H9 (cell line): ENCODE measurements around the gene CHAC2. TPM values are rescaled to one million over a fixed set of nuclear protein-coding genes. Genes with fewer than 3 reads are reported as not detected.

Experiments
- DNase-seq: peaks from one replicate; pipeline ENCODE4 v3.0.0-alpha.2; 2017
- H2AFZ ChIP-seq: one replicate; pipeline ENCODE4 v1.6.1; 2013; ENCODE audit warnings: mild to moderate bottlenecking, low read length, control low read depth, moderate library complexity
- H2AK5ac ChIP-seq: 2 replicates; pipeline ENCODE4 v1.6.1; 2013; ENCODE audit warnings: low read length, control low read depth, mixed read lengths; ENCODE audit not compliant: insufficient read length
- H2BK120ac ChIP-seq: one replicate; pipeline ENCODE4 v1.6.1; 2013; ENCODE audit warnings: low read depth, mild to moderate bottlenecking, low read length, control low read depth, inconsistent platforms; ENCODE audit not compliant: poor library complexity, severe bottlenecking
- H2BK12ac ChIP-seq: 2 replicates; pipeline ENCODE4 v1.6.1; 2013; ENCODE audit warnings: low read length, control low read depth, mixed read lengths, low read depth; ENCODE audit not compliant: insufficient read length
- H2BK15ac ChIP-seq: 2 replicates; pipeline ENCODE4 v1.6.1; 2013; ENCODE audit warnings: low read depth, low read length, control low read depth
- H2BK20ac ChIP-seq: one replicate; pipeline ENCODE4 v1.6.1; 2013; ENCODE audit warnings: low read depth, mild to moderate bottlenecking, low read length, control low read depth, inconsistent platforms; ENCODE audit not compliant: poor library complexity, severe bottlenecking
- H2BK5ac ChIP-seq: 2 replicates; pipeline ENCODE4 v1.6.1; 2013; ENCODE audit warnings: low read length, control low read depth, mixed read lengths; ENCODE audit not compliant: insufficient read length
- H3K14ac ChIP-seq: 2 replicates; pipeline ENCODE4 v1.6.1; 2013; ENCODE audit warnings: low read length, control low read depth; ENCODE audit not compliant: insufficient read depth
- H3K18ac ChIP-seq: 2 replicates; pipeline ENCODE4 v1.6.1; 2013; ENCODE audit warnings: low read depth, mild to moderate bottlenecking, mixed read lengths, low read length, control low read depth; ENCODE audit not compliant: insufficient read length
- H3K23ac ChIP-seq: 2 replicates; pipeline ENCODE4 v1.6.1; 2013; ENCODE audit warnings: low read length, control low read depth, mixed read lengths, low read depth; ENCODE audit not compliant: insufficient read length
- H3K23me2 ChIP-seq: 2 replicates; pipeline ENCODE4 v1.6.1; 2013; ENCODE audit warnings: low read depth, mild to moderate bottlenecking, mixed read lengths, low read length, control low read depth; ENCODE audit not compliant: insufficient read length, poor library complexity, severe bottlenecking
- H3K27ac ChIP-seq: 2 replicates; pipeline ENCODE4 v1.5.1; 2013; ENCODE audit warnings: low read length, control low read depth, mixed read lengths, low read depth; ENCODE audit not compliant: insufficient read length
- H3K27me3 ChIP-seq: 2 replicates; pipeline ENCODE4 v1.6.1; 2013; ENCODE audit warnings: low read length, control low read depth, inconsistent platforms; ENCODE audit not compliant: insufficient read depth
- H3K4ac ChIP-seq: 2 replicates; pipeline ENCODE4 v1.6.1; 2013; ENCODE audit warnings: low read depth, mild to moderate bottlenecking, control low read depth, inconsistent platforms, low read length, moderate library complexity
- H3K4me1 ChIP-seq: 2 replicates; pipeline ENCODE4 v1.6.1; 2013; ENCODE audit warnings: low read length, control low read depth, inconsistent platforms; ENCODE audit not compliant: insufficient read depth
- H3K4me2 ChIP-seq: 2 replicates; pipeline ENCODE4 v1.6.1; 2013; ENCODE audit warnings: low read length, control low read depth, mixed read lengths; ENCODE audit not compliant: insufficient read length, insufficient read depth
- H3K56ac ChIP-seq: 2 replicates; pipeline ENCODE4 v1.6.1; 2013; ENCODE audit warnings: low read depth, mild to moderate bottlenecking, mixed read lengths, low read length, control low read depth; ENCODE audit not compliant: insufficient read length
- H3K79me1 ChIP-seq: 2 replicates; pipeline ENCODE4 v1.6.1; 2013; ENCODE audit warnings: low read depth, mild to moderate bottlenecking, moderate library complexity, low read length, control low read depth, inconsistent platforms; ENCODE audit not compliant: insufficient read depth, poor library complexity, severe bottlenecking
- H3K79me2 ChIP-seq: 2 replicates; pipeline ENCODE4 v1.6.1; 2013; ENCODE audit warnings: low read length, control low read depth, inconsistent platforms; ENCODE audit not compliant: insufficient read depth
- H3K9ac ChIP-seq: 2 replicates; pipeline ENCODE4 v1.6.1; 2013; ENCODE audit warnings: low read length, control low read depth, mixed read lengths; ENCODE audit not compliant: insufficient read length; ENCODE audit errors: extremely low read depth
- H3K9me3 ChIP-seq: one replicate; pipeline ENCODE4 v1.6.1; 2013; ENCODE audit warnings: low read depth, low read length, inconsistent platforms; ENCODE audit not compliant: control insufficient read depth
- H3T11ph ChIP-seq: one replicate; pipeline ENCODE4 v1.6.1; 2013; ENCODE audit warnings: mild to moderate bottlenecking, low read length, control low read depth, inconsistent platforms
- H4K20me1 ChIP-seq: one replicate; pipeline ENCODE4 v1.6.1; 2013; ENCODE audit not compliant: control insufficient read depth, insufficient read length, insufficient read depth
- H4K5ac ChIP-seq: 2 replicates; pipeline ENCODE4 v1.6.1; 2013; ENCODE audit warnings: low read depth, mild to moderate bottlenecking, mixed read lengths, low read length, control low read depth; ENCODE audit not compliant: insufficient read length
- H4K8ac ChIP-seq: replicated peaks from 2 replicates; pipeline ENCODE4 v1.6.1; 2013; ENCODE audit warnings: low read length, control low read depth, mixed read lengths, low read depth; ENCODE audit not compliant: insufficient read length
- H4K91ac ChIP-seq: 2 replicates; pipeline ENCODE4 v1.6.1; 2013; ENCODE audit warnings: low read depth, mild to moderate bottlenecking, moderate library complexity, mixed read lengths, low read length, control low read depth; ENCODE audit not compliant: insufficient read length
- H3K27ac Mint-ChIP-seq, 3 experiments: 2 replicates in 2 of 3; 3 replicates in 1 of 3; pipeline ENCODE4 v1.8.0; 2020 to 2021; ENCODE audit warnings: mixed read lengths in 3 of 3, mild to moderate bottlenecking in 1 of 3, moderate library complexity in 1 of 3
- H3K27me3 Mint-ChIP-seq: 2 replicates; pipeline ENCODE4 v1.8.0; 2021; ENCODE audit warnings: low read depth, mild to moderate bottlenecking, moderate library complexity, mixed read lengths
- H3K36me3 Mint-ChIP-seq, 3 experiments: 2 replicates in 2 of 3; 3 replicates in 1 of 3; pipeline ENCODE4 v1.8.0; 2020 to 2021; ENCODE audit warnings: low read depth in 3 of 3, mixed read lengths in 3 of 3; ENCODE audit not compliant: insufficient read depth in 1 of 3
- H3K4me1 Mint-ChIP-seq, 2 experiments: 2 replicates each; pipeline ENCODE4 v1.8.0; 2020; ENCODE audit warnings: mixed read lengths in 2 of 2
- H3K4me3 Mint-ChIP-seq, 2 experiments: 2 replicates in 1 of 2; 3 replicates in 1 of 2; pipeline ENCODE4 v1.8.0; 2020 to 2021; ENCODE audit warnings: mild to moderate bottlenecking in 2 of 2, mixed read lengths in 2 of 2, moderate library complexity in 1 of 2
- H3K9me3 Mint-ChIP-seq, 2 experiments: 2 replicates in 1 of 2; 3 replicates in 1 of 2; pipeline ENCODE4 v1.8.0; 2020; ENCODE audit warnings: mild to moderate bottlenecking in 2 of 2, mixed read lengths in 2 of 2, moderate library complexity in 1 of 2
- WGBS: extraction: QIAGEN DNeasy Blood & Tissue Kit; methylation state at CpG from one replicate; pipeline ENCODE4 v1.1.7; 2013; ENCODE audit warnings: missing lambda C conversion rate, low lambda C conversion rate, mixed read lengths; ENCODE audit not compliant: insufficient read length; ENCODE audit errors: extremely low coverage; 5-methylcytosine and 5-hydroxymethylcytosine counted together
- total RNA-seq: library from RNA; stranded (reverse); gene quantifications from 2 replicates; pipeline ENCODE4 v1.2.1, GENCODE V29; 2021
- TF ChIP-seq, protein P1 (sequence below): fragments of 200-600 bp; sonication (generic); conservative IDR thresholded peaks from 3 replicates; pipeline ENCODE4 v1.8.0; 2021; ENCODE audit warnings: antibody characterized with exemption, mild to moderate bottlenecking

The CHAC2 gene
- total RNA-seq, 1 experiment from 2014 or later = 11.3 TPM

DNA sequence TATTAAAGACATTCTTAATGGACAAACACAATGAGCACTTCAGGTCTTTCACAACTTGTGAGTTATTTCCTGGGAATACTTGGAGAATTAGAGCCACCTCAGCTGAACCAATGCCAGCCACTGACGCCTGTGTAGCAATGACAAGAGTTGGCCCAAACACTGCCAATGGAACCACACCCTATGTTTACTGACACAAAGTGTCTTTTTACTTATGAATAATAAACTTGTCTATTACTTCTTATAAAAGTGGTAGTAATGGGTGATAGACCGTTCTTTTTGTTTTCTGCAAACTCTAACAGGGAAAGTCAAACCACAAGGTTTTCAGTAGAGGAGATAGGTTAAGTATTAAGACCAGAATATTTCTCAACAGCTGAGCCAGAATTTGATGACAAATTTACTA lies 12.5 kb upstream of the CHAC2 start:
- H3T11ph ChIP-seq = no peak overlapping the region
- DNase-seq = no peak

More for the DNA sequence above, 12.5 kb upstream of the CHAC2 start:
- no peak overlapping the region for H3K56ac ChIP-seq
- no peaks in the 10 kb centered on the region for H3K27me3 ChIP-seq
- H3K27ac ChIP-seq = no peak overlapping the region
- Mint-ChIP-seq H3K4me1 (peaks cover 5 to 13% of the 10 kb centered on the region in 2 experiments; a peak in 3 of 4 replicates), H3K27ac (no peak overlapping the region), H3K4me3 (no peak overlapping the region), H3K27me3 (no peaks in the 10 kb centered on the region), H3K9me3 (no peaks in the 10 kb centered on the region), H3K36me3 (peaks cover 18 to 24% (median 19%) of the 10 kb centered on the region in 3 experiments)
- H3K9ac ChIP-seq = no peak overlapping the region
- no peak overlapping the region for H4K91ac ChIP-seq
- H2AK5ac ChIP-seq = no peak overlapping the region
- H3K4me2 ChIP-seq = no peak overlapping the region
- WGBS = no CpG with 5 or more reads among the region's 2 CpGs
- H3K79me2 ChIP-seq = no peaks in the 10 kb centered on the region
- no peak overlapping the region for H3K18ac ChIP-seq
- no peaks in the 10 kb centered on the region for H3K4me1 ChIP-seq
- TF ChIP-seq, protein P1, sequence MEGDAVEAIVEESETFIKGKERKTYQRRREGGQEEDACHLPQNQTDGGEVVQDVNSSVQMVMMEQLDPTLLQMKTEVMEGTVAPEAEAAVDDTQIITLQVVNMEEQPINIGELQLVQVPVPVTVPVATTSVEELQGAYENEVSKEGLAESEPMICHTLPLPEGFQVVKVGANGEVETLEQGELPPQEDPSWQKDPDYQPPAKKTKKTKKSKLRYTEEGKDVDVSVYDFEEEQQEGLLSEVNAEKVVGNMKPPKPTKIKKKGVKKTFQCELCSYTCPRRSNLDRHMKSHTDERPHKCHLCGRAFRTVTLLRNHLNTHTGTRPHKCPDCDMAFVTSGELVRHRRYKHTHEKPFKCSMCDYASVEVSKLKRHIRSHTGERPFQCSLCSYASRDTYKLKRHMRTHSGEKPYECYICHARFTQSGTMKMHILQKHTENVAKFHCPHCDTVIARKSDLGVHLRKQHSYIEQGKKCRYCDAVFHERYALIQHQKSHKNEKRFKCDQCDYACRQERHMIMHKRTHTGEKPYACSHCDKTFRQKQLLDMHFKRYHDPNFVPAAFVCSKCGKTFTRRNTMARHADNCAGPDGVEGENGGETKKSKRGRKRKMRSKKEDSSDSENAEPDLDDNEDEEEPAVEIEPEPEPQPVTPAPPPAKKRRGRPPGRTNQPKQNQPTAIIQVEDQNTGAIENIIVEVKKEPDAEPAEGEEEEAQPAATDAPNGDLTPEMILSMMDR = no peak
- H2BK20ac ChIP-seq = no peak overlapping the region
- H4K8ac ChIP-seq = no peak overlapping the region
- no peak overlapping the region for H3K4ac ChIP-seq
- H2AFZ ChIP-seq = no peak overlapping the region
- H2BK5ac ChIP-seq = no peak overlapping the region
- H4K5ac ChIP-seq = no peak overlapping the region
- H3K14ac ChIP-seq = no peak overlapping the region
- no peaks in the 10 kb centered on the region for H3K79me1 ChIP-seq
- H3K9me3 ChIP-seq = no peaks in the 10 kb centered on the region
- H3K23me2 ChIP-seq = no peaks in the 10 kb centered on the region
- H2BK15ac ChIP-seq = no peak overlapping the region
- H2BK120ac ChIP-seq = no peak overlapping the region
- H4K20me1 ChIP-seq = no peaks in the 10 kb centered on the region
- no peak overlapping the region for H3K23ac ChIP-seq
- no peak overlapping the region for H2BK12ac ChIP-seq
